ENCODE results near the gene KCNK7. TPM values are rescaled to one million over a fixed set of nuclear protein-coding genes. Genes with fewer than 3 reads are reported as not detected.
"Not testable (repeated sequence)": the region's sequence is repeated elsewhere in the genome, so short reads cannot be mapped to it uniquely, and the experiment has no call there.

Gene KCNK7, protein sequence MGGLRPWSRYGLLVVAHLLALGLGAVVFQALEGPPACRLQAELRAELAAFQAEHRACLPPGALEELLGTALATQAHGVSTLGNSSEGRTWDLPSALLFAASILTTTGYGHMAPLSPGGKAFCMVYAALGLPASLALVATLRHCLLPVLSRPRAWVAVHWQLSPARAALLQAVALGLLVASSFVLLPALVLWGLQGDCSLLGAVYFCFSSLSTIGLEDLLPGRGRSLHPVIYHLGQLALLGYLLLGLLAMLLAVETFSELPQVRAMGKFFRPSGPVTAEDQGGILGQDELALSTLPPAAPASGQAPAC
- polyA plus RNA-seq = 1 to 10 TPM in 2 of 3 donors, under 1 TPM in 1; 0.20 to 4.4 (median 3.2) TPM

DNA sequence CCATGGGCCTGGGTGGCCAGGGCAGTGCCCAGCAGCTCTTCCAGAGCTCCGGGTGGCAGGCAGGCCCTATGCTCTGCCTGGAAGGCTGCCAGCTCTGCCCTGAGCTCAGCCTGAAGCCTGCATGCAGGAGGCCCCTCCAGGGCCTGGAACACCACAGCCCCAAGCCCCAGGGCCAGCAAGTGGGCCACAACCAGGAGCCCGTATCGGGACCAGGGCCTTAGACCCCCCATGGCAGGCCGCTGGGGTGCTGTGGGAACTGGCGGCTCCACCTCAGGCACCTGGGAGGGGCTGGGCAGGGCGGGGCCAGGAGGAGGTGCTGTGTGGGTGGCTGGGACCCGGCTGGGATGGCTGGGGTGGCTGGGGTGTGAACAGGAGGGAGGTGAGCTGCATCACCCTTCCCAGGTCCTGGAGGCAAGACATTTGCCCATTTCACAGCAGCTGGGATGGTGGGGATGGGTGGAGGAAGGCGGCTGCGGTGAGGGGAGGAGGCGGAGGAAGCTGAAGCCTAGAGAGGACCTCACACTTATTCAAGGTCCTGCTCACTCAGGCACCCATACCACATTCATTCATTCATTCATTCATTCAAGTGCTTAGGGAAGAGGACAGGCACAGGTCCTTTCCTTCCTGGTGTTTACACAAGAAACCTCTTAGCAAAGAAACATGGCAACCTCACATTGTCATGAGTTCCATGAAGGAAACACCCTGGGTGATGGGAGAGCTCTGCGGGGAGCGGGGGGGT is at the start of gene KCNK7:
TSS of gene KCNK7 (minus strand) at position 258 of the 739 bp plus-strand sequence. CDS start at position 230, 28 bp downstream.
- WGBS, 3 donors = 70 to 76% (median 71%) methylated on average over 12 of the region's 12 CpGs

DNA sequence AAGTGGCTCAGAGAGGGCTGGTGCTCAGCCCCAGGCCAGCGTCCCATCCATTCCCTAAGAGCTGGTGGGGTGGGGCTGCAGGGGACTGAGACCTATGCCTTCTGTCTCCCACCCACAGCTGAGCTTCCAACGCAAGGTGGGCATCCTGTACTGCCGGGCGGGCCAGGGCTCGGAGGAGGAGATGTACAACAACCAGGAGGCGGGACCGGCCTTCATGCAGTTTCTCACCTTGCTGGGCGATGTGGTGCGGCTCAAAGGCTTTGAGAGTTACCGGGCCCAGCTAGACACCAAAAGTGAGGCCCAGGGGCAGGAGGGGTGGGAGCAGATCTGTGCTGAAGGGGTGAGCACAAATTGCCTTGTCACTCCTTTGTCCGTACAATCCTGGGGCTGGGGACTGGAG is 49.2 kb upstream of the KCNK7 start:
- no peak overlapping the region for H3K27ac ChIP-seq (ENCODE audit: low read depth, low read length)
- 83 to 91% (median 87%) methylated on average over 11 of the region's 11 CpGs for WGBS, 3 donors

More for the DNA sequence above, at the start of gene KCNK7:
- H3K27ac ChIP-seq (ENCODE audit: low read depth, low read length) = no peak within 1 kb of the TSS

GRCh38 chr11:65643971-65644370 is 48.4 kb upstream of the KCNK7 start:
- WGBS, 3 donors = 70 to 82% (median 77%) methylated on average over 6 of the region's 6 CpGs
- no peak overlapping the region for H3K27ac ChIP-seq (ENCODE audit: low read depth, low read length)

GRCh38 chr11:65642014-65642671 is 46.5 kb upstream of the KCNK7 start:
- H3K27ac ChIP-seq (ENCODE audit: low read depth, low read length) = no peak overlapping the region

DNA sequence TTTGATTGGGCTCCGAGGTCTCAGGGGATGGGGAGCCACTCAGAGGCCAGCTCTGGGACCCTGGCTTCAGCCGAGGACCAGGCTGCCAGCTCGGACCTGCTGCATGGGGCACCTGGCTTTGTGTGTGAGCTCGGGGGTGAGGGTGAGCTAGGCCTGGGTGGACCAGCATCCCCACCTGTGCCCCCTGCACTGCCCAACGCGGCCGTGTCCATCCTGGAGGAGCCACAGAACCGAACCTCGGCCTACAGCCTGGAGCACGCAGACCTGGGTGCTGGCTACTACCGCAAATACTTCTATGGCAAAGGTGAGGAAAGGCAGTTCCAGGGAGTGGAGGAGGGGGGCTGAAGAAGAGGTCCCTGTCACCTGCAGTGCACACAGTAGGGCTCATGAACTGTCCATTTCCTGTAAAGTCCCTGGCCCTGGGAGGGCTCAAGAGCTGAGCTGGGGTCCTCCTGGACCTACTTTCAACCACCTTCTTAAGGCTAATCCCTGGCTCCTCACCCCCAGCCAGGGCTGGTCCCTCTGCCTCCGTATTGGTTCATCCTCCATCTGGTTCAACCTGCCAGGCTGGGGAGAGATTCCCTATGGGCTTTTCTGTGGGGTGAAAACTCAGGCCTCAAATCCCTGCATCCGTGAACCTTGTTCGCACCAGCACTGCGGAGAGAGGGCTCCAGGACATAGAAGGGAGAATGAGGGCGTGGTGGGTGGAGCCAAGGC is 45.9 kb upstream of the KCNK7 start:
- WGBS, 3 donors = 66 to 89% (median 77%) methylated on average over 16 of the region's 16 CpGs
- no peak overlapping the region for H3K27ac ChIP-seq (ENCODE audit: low read depth, low read length)

More at GRCh38 chr11:65642014-65642671, 46.5 kb upstream of the KCNK7 start:
- WGBS, 3 donors = 47 to 73% (median 66%) methylated on average over 37 to 49 of the region's 49 CpGs

GRCh38 chr11:65640483-65641296 is 45.1 kb upstream of the KCNK7 start:
- peak overlapping the region; percentile 91 for H3K27ac ChIP-seq (ENCODE audit: low read depth, low read length)
- WGBS, 3 donors = 47 to 75% (median 52%) methylated on average over 33 to 35 of the region's 35 CpGs

GRCh38 chr11:65639623-65640482 is 44.3 kb upstream of the KCNK7 start:
- 27 to 73% (median 37%) methylated on average over 8 of the region's 8 CpGs for WGBS, 3 donors
- H3K27ac ChIP-seq (ENCODE audit: low read depth, low read length) = peak overlapping the region; percentile 91

- H3K27ac ChIP-seq (ENCODE audit: low read depth, low read length) = not testable (repeated sequence)
- WGBS, 3 donors = 82 to 88% (median 86%) methylated on average over 9 of the region's 9 CpGs
Observed at GRCh38 chr11:65639228-65639597, 43.6 kb upstream of the KCNK7 start.

DNA sequence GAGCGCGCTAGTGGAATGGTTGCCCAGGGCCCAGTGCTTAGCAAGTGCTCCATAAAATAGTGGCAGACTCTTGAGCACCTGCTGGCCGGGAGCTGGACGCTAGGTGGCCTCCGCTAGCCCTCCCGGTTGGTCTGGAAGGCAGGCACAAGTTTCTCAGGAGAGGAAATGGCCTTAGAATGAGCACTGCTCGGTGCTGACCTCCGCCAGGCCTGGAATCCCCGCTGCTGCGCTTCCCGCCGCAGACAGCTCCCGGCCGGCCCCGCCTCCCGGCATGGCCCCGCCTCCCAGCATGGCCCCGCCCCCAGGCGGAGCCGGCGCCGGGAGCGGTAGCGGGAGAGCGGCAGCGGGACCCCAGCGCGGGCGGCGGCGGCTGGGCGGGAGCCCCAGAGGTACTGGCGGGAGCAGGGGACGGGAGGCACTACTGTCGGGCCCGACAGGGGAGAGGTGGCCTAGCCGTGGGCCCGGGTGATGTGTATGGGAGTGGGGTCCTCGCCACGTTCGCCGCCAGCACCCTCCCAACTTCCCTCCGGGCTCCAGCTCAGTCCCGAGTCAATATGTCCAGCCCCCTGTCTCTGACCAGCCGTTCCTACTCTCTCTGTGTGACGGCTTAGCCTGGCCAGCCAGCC is 42.3 kb upstream of the KCNK7 start, which contains the start of gene SIPA1:
TSS of gene SIPA1 (plus strand) at position 308 of the 626 bp plus-strand sequence. CDS start 2,821 bp downstream, outside the sequence.
- H3K27ac ChIP-seq (ENCODE audit: low read depth, low read length) = peak within 1 kb of the TSS; percentile 87
- 4 to 5% (median 4%) methylated on average over 37 to 46 of the region's 46 CpGs for WGBS, 3 donors

- no peak overlapping the region for H3K27ac ChIP-seq (ENCODE audit: low read depth, low read length)
- WGBS, 3 donors = 84 to 92% (median 89%) methylated on average over 3 of the region's 3 CpGs
Observed at GRCh38 chr11:65637032-65637557, 41.5 kb upstream of the KCNK7 start.

GRCh38 chr11:65636108-65637031 is 40.8 kb upstream of the KCNK7 start:
- 89 to 94% (median 93%) methylated on average over 24 to 28 of the region's 28 CpGs for WGBS, 3 donors
- H3K27ac ChIP-seq (ENCODE audit: low read depth, low read length) = no peak overlapping the region

DNA sequence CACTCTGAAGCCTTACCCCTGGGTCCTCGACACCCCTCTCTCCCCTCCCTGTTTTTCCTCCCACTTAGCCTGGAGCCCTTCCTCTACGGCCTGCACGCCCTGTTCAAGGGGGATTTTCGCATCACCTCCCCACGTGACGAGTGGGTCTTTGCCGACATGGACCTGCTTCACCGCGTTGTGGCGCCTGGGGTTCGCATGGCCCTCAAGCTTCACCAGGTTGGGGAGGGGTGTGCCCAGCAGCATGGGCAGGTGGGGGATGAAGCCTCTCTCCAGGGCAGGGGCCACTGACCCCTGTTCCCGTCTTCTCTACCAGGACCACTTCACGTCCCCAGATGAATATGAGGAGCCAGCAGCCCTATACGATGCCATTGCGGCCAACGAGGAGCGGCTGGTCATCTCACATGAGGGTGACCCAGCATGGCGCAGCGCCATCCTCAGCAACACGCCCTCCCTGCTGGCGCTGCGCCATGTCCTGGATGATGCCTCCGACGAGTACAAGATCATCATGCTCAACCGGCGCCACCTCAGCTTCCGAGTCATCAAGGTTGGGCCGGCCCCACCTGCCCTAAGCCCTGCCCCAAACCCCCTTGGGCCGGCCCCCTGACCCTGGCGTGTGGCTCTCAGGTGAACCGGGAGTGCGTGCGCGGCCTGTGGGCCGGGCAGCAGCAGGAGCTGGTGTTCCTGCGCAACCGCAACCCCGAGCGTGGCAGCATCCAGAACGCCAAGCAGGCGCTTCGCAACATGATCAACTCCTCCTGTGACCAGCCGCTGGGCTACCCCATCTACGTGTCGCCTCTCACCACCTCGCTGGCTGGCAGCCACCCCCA is 39.5 kb upstream of the KCNK7 start:
- WGBS, 3 donors = 93 to 95% (median 94%) methylated on average over 46 of the region's 46 CpGs
- no peak overlapping the region for H3K27ac ChIP-seq (ENCODE audit: low read depth, low read length)

- 85 to 96% (median 86%) methylated on average over 11 of the region's 11 CpGs for WGBS, 3 donors
Observed at GRCh38 chr11:65634440-65634839, 38.8 kb upstream of the KCNK7 start.

DNA sequence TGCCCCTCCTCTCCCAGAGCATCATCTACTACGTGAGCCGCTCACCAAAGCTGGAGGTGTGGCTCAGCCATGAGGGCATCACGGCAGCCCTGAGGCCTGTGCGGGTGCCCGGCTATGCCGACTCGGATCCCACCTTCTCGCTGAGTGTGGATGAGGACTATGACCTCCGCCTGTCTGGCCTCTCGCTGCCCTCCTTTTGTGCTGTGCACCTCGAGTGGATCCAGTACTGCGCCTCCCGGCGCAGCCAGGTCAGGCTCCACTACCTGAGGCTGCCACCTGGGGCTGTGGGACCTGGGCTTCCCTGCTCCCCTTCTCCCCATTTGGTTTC is 38.5 kb upstream of the KCNK7 start:
- no peak overlapping the region for H3K27ac ChIP-seq (ENCODE audit: low read depth, low read length)
- WGBS, 3 donors = 86 to 95% (median 87%) methylated on average over 11 to 14 of the region's 14 CpGs

More at GRCh38 chr11:65634440-65634839, 38.8 kb upstream of the KCNK7 start:
- no peak overlapping the region for H3K27ac ChIP-seq (ENCODE audit: low read depth, low read length)
